ENCODE results near the gene HDAC4.

The HDAC4 gene

GRCh38 chr2:239075918-239076758 is 324.7 kb downstream of the HDAC4 start:
- H4K20me1 ChIP-seq (ENCODE audit: insufficient read depth, low read length, poor library complexity, severe bottlenecking), result no peaks in the 10 kb centered on the region
- no peaks in the 10 kb centered on the region for H3K4me1 ChIP-seq (ENCODE audit: insufficient read depth, low read length, poor library complexity, severe bottlenecking)
- no peak overlapping the region for H2AFZ ChIP-seq (ENCODE audit: low read length)
- peaks cover 4% of the 10 kb centered on the region; the same call in 1 of the 2 replicates for H3K36me3 ChIP-seq (ENCODE audit: insufficient read depth, low read length)
- H3K9me2 ChIP-seq (replicated peaks; ENCODE audit: low read depth, low read length), result no peaks in the 10 kb centered on the region
- H3K4me3 ChIP-seq (ENCODE audit: low read length, poor library complexity, severe bottlenecking), result no peak overlapping the region
- no peak overlapping the region for H3K9ac ChIP-seq (ENCODE audit: low read depth, low read length, poor library complexity, severe bottlenecking)
- H3K27me3 ChIP-seq (ENCODE audit: insufficient read depth, low read length, poor library complexity, severe bottlenecking), result no peaks in the 10 kb centered on the region
- no peaks in the 10 kb centered on the region for H3F3A ChIP-seq (ENCODE audit: low read depth)
- no peak overlapping the region for H3K4me2 ChIP-seq (ENCODE audit: low read depth, low read length, poor library complexity, severe bottlenecking)
- no peaks in the 10 kb centered on the region for H3K9me3 ChIP-seq (ENCODE audit: insufficient read depth, low read depth, low read length)
- no peaks in the 10 kb centered on the region for H3K79me2 ChIP-seq (ENCODE audit: insufficient read depth, low read length)
- no peak for TF ChIP-seq EZH2phosphoT487 (IDR thresholded peaks at IDR 0.05; ENCODE audit: borderline replicate concordance)
- TF ChIP-seq CTCF (conservative IDR thresholded peaks at IDR 0.05; ENCODE audit: low read length), result no peak

- no peak overlapping the region for H3K4me3 ChIP-seq (ENCODE audit: low read length, poor library complexity, severe bottlenecking)
- no peaks in the 10 kb centered on the region for H3K27me3 ChIP-seq (ENCODE audit: insufficient read depth, low read length, poor library complexity, severe bottlenecking)
- H3K4me2 ChIP-seq (ENCODE audit: low read depth, low read length, poor library complexity, severe bottlenecking), result no peak overlapping the region
- no peaks in the 10 kb centered on the region for H4K20me1 ChIP-seq (ENCODE audit: insufficient read depth, low read length, poor library complexity, severe bottlenecking)
- H3F3A ChIP-seq (ENCODE audit: low read depth), result no peaks in the 10 kb centered on the region
- H3K9me3 ChIP-seq (ENCODE audit: insufficient read depth, low read depth, low read length), result no peaks in the 10 kb centered on the region
- H3K9me2 ChIP-seq (replicated peaks; ENCODE audit: low read depth, low read length), result no peaks in the 10 kb centered on the region
- TF ChIP-seq CTCF (conservative IDR thresholded peaks at IDR 0.05; ENCODE audit: low read length) (no peak), EZH2phosphoT487 (IDR thresholded peaks at IDR 0.05; ENCODE audit: borderline replicate concordance) (no peak)
- H3K9ac ChIP-seq (ENCODE audit: low read depth, low read length, poor library complexity, severe bottlenecking), result no peak overlapping the region
- H2AFZ ChIP-seq (ENCODE audit: low read length), result no peak overlapping the region
- peaks cover 4% of the 10 kb centered on the region; the same call in 1 of the 2 replicates for H3K36me3 ChIP-seq (ENCODE audit: insufficient read depth, low read length)
- no peaks in the 10 kb centered on the region for H3K4me1 ChIP-seq (ENCODE audit: insufficient read depth, low read length, poor library complexity, severe bottlenecking)
- H3K79me2 ChIP-seq (ENCODE audit: insufficient read depth, low read length), result no peaks in the 10 kb centered on the region
These were observed 326.9 kb downstream of the HDAC4 start for GRCh38 chr2:239073745-239074530.

- Histone ChIP-seq H3K4me2 (ENCODE audit: low read depth, low read length, poor library complexity, severe bottlenecking) (no peak overlapping the region), H2AFZ (ENCODE audit: low read length) (no peak overlapping the region), H3K4me3 (ENCODE audit: low read length, poor library complexity, severe bottlenecking) (no peak overlapping the region), H3K79me2 (ENCODE audit: insufficient read depth, low read length) (no peaks in the 10 kb centered on the region), H3K9ac (ENCODE audit: low read depth, low read length, poor library complexity, severe bottlenecking) (no peak overlapping the region), H3F3A (ENCODE audit: low read depth) (no peaks in the 10 kb centered on the region), H3K9me2 (replicated peaks; ENCODE audit: low read depth, low read length) (no peaks in the 10 kb centered on the region), H3K36me3 (ENCODE audit: insufficient read depth, low read length) (peaks cover 4% of the 10 kb centered on the region; the same call in 1 of the 2 replicates), H3K27me3 (ENCODE audit: insufficient read depth, low read length, poor library complexity, severe bottlenecking) (no peaks in the 10 kb centered on the region), H4K20me1 (ENCODE audit: insufficient read depth, low read length, poor library complexity, severe bottlenecking) (no peaks in the 10 kb centered on the region), H3K9me3 (ENCODE audit: insufficient read depth, low read depth, low read length) (no peaks in the 10 kb centered on the region), H3K4me1 (ENCODE audit: insufficient read depth, low read length, poor library complexity, severe bottlenecking) (no peaks in the 10 kb centered on the region)
- TF ChIP-seq CTCF (conservative IDR thresholded peaks at IDR 0.05; ENCODE audit: low read length) (no peak), EZH2phosphoT487 (IDR thresholded peaks at IDR 0.05; ENCODE audit: borderline replicate concordance) (no peak)
These were observed 327.6 kb downstream of the HDAC4 start for GRCh38 chr2:239073270-239073669.

All from Loucy (cell line).